Suppressor macrophage (primary cell): ENCODE measurements around the gene DLG2.

Source experiments
- DNase-seq, 4 experiments: peaks; one replicate each; pipeline ENCODE4 v3.0.0-alpha.2; 2020 to 2022

Gene DLG2

GRCh38 chr11:83970061-83970671 is 1657.0 kb downstream of the DLG2 start:
- DNase-seq: no peak

DNA sequence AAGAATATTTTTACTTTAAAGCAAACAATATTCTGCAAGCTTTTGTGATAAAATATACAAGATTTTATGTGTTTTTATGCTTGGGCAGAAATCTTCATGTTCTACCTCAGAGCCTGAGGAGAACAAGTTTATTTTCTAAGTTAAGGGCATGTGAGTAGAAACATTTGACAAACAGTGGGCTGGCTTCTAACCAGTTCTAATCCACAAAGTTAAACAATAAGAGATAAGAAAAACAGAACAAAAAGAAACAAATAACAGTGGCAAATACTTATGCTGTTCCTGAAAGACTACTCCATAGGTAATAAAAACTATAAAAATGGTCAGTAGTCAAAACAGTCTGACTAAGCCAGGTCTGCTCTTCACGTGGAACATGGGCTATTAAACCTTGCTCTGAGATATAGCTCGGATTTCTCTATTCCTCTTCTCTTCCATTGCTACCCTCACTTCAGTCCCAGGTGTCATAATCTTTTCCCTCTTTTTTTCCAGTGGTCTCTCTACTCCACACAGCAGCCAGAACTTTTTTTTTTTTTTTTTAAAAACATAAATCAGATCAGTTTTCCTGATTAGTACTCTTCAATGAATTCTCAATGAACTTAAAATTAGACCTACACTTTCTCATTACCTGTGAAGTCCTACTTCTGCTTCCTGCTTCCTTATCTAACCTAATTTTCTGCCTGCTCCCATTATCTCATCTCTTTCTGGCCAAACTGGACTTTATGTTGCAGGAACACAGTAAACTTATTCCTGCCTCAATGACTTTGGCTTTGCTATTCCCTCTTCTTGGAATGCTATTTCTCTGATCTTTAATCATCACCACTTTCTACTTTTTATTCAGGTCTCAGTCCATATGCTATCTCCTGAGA is 1669.9 kb downstream of the DLG2 start:
- DNase-seq: no peak

DNA sequence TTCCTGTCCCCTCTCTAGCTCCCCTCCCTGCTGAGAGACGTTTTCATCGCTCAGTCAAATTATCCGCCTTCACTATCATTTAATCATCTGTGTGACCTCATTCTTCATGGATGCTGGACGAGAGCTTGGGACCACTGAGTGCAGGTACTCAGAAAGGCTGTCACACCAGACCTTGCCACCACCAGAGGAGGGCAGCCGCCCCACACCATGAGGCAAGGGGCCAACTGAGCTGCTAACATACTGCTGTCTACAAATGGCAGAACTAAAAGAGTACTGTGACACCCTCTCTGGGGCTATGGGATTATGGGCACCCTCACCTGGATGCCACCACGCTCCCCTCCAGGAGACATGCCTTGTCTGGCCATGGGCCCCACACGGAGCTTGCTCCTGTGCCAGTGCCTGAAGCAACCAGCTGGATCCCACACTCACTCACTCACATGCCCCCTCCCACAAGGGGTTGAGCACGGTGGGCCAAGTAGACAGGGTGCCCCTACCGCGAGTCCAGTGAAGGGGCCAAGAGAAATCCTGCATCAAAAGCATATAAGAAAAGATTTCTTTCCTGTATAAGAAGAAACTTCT is 1670.9 kb downstream of the DLG2 start:
- no peak for DNase-seq

GRCh38 chr11:83954780-83955179 is 1672.4 kb downstream of the DLG2 start:
- DNase-seq: no peak

GRCh38 chr11:83951521-83951920 is 1675.6 kb downstream of the DLG2 start:
- no peak for DNase-seq

DNA sequence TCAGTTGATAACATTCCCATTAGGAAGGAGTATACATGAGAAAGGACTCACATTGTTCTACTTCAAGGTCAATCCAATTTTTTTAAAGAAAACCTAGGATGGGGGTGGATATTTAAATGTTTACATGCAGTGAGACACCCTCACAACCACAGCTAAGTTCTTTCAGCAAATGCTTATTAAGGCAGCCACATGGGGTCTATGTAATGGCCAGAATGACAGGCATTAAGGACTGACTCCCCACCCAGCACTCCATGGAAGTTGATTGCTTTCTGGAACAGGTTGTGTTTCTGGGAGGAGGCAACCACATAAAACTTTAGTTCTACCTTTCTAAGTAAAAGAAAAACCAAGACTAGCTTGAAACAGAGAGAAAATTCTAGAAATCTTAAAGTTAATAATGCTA is 1678.9 kb downstream of the DLG2 start:
- DNase-seq: no peak

- DNase-seq: no peak
Measured at GRCh38 chr11:83945976-83946375, 1681.2 kb downstream of the DLG2 start.

DNA sequence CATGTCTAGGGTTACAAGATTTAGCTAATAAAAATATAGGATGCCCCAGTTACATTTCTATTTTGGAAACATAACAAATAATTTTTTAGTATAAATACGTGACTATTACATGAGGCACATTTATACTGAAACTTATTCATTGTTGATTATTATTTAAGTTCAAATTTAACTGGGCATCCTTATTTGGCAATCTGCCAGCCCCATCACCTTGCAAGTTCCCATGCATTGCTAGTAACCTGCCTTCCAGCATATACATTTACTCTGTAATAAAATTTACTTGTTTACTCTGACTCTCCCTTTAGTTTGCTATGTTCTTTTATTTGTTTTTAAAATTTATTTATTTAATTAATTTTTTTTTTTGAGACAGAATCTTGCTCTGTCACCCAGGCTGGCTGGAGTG is 1686.1 kb downstream of the DLG2 start:
- DNase-seq: no peak

GRCh38 chr11:83938148-83938547 is 1689.0 kb downstream of the DLG2 start:
- DNase-seq: no peak

GRCh38 chr11:83933008-83933407 is 1694.1 kb downstream of the DLG2 start:
- DNase-seq: peak in 1 of 4 experiments; percentile 1

GRCh38 chr11:83927422-83927821 is 1699.7 kb downstream of the DLG2 start:
- no peak for DNase-seq

DNA sequence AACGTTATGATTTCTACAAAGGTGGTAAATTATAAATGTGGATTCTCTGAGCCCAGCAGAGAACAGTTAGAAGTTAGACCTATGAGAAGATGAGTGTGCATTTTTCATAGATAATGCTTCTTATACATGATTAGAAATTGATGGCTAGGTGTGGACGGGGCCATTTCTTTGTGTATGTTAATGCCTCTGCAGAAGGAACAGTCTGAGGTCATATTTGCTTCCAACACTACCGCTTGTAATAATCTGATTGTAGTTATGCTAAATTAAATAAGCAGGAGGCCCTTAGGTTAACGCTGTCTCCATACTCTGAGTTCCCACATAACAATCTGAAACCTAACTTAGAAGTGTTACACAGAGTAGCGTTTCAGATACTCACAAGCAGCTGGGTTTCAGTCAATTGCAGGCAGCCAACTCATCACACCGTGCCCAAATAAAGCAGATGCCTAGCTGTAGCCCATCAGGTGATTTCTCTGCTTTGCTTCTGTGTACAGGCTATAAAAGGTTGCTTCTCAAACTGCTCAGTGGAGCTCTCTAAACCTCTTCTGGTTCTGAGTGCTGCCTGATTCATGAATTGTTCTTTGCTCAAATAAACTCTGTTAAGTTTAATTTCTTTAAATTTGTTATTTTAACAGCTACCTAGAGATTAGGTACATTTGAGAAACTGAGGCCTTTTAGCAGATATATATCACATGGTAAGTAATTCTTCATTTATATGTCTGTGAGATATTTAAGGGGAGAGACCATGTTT is 1702.2 kb downstream of the DLG2 start:
- no peak for DNase-seq

- DNase-seq: no peak
Measured at GRCh38 chr11:83923961-83924360, 1703.2 kb downstream of the DLG2 start.

GRCh38 chr11:83922953-83923352 is 1704.2 kb downstream of the DLG2 start:
- no peak for DNase-seq

DNA sequence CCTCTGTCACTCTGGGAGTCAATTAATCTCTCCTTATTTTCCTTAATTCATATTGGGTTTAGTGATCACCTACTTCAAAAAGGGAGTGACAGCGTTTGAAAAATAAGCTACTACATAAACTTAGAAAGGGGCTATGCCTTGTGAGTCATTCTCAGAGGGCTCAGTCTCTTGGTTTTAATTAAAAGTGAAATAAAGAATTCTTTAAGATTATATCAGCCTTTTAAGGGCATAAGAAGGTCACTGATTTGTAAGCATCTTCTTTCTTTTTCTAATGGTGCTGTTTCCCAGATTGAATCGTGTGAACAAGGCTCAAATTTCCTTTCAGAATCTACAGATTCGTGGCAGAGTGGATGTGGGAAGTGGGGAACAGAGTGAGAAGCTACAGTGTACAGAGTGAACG is 1704.8 kb downstream of the DLG2 start:
- no peak for DNase-seq

- no peak for DNase-seq
Measured at GRCh38 chr11:83921447-83922192, 1705.5 kb downstream of the DLG2 start.

GRCh38 chr11:83918476-83918875 is 1708.7 kb downstream of the DLG2 start:
- DNase-seq: no peak

DNA sequence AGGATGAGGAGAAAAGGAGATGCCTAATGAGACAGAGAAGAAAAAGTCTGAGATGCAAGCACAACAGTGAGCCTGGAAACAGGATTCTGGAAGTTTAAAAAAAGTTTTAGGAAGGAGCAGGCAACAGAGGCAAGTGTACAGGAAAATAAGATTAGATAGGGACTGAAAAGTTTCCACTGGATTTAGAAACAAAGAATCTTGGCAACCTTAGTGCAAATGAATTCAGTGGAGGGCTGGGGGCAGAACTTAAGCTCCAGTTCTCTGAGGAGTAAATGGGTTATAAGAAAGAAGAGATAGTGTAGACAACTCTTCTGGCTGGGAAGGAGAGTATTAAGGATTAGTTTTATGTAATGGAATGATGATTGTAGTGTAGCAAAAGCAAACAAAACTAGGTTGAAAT is 1712.1 kb downstream of the DLG2 start:
- DNase-seq: no peak

DNA sequence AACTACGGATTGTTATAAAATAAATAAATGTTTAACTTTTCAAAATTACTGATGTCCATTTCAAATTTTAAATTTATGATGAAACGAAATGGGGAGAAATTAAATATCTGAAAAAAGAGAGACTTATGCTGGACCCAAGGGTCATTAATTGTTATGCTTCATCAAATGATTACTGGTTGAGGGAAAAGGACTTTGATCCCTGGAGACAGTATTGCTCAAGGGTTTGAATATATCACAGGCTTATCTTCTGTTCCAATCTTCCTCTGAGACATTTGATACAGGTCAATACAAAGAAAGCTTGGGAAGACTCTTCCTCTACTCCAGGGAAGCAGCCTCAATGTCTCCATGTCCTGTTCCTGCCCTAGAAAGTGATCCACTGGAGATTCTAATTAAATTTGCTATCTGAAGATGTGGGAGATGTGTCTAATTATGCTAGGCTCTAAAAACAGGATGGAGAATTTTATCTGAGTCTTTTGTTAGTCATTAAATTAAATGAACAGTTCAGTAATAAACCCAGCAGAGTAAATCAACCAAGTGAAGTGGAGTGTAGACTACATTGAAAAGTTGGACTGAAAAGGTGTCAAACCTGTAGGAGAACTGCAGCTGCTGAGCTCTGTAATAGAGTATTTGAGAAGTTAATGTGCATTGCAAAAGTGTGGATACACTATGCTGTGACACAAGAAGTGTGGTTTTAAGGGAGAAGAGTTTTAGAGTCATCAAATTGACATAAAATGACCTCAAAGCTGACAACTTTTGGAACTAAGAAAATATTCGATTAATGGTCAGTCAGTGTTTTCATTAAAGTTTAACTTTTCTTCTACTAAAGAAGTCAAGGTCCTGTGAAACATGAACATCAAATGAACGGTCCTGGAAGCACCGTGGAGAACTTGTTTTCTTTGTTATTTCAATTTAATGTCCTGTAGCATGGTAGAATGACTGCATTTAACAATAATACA is 1717.3 kb downstream of the DLG2 start:
- no peak for DNase-seq

DNA sequence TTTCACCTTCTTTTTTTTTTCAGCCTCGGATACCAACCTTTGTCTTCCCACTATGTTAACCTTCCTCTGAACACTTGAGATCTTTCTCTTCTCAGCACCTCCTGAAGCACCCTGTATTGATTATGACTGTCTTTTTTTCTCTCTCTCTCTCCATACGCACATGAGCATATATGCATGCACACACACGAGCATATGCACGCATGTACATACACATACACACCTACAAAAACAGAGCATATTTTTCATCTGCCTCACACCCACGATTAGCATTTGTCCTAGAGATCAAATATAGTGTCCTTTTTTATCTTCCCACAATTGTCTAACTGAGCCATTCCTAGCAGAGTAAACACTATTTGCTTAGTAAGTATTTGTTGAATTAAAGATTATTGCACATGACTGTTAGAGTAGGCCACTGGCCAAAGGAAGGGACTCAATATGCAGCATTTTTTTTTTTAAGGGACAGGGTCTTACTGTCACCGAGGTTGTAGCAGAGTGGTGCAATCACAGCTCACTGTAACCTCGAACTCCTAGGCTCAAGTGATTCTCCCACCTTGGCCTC is 1718.8 kb downstream of the DLG2 start:
- DNase-seq: no peak

DNA sequence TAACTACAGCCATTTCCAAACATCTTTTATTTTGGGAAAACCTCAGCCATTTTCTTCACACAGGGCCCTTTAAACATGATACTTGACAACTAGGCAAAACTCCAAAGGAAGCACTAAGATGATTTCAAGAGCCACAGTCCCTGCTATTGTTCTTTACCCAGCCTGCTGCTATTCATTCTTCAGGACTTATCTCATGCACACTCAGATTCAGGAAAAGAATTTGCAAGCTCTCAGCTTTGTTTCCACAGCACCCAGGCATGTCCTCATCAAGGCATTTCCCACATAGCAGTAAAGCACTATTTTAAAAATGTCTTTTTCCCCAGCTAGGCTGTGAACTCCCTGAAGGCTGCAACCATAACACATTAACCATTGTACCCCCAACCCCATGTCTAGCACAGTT is 1731.6 kb downstream of the DLG2 start:
- DNase-seq: no peak
